LNCaP clone FGC (cell line): ENCODE results near the gene ZAR1L.

Experiments
- DNase-seq: peaks from one replicate; pipeline ENCODE4 v3.0.0-alpha.2; 2011; ENCODE audit warnings: low read depth
- H3K4me3 ChIP-seq: 2 replicates; pipeline ENCODE4 v1.5.1; 2011; ENCODE audit warnings: mild to moderate bottlenecking, low read depth, low read length, control low read depth
- CTCF ChIP-seq: IDR thresholded peaks from 2 replicates; pipeline ENCODE4 v1.5.1; 2012; ENCODE audit warnings: mild to moderate bottlenecking; ENCODE audit not compliant: control insufficient read depth, insufficient read depth; ENCODE audit errors: extremely low read depth

Gene ZAR1L

GRCh38 chr13:32311188-32311897, 3.8 kb downstream of the ZAR1L start:
- no peak for DNase-seq
- no peak overlapping the region for H3K4me3 ChIP-seq
- TF ChIP-seq CTCF, result no peak

- H3K4me3 ChIP-seq, result no peak overlapping the region
- TF ChIP-seq CTCF, result peak; percentile 46
- DNase-seq, result no peak
Measured at GRCh38 chr13:32310134-32310706, 4.9 kb downstream of the ZAR1L start.

- no peak for TF ChIP-seq CTCF
- no peak for DNase-seq
- no peak overlapping the region for H3K4me3 ChIP-seq
Measured at GRCh38 chr13:32309312-32310133, 5.6 kb downstream of the ZAR1L start.

- H3K4me3 ChIP-seq, result no peak overlapping the region
- DNase-seq, result no peak
- no peak for TF ChIP-seq CTCF
Measured at GRCh38 chr13:32305646-32306045, 9.5 kb downstream of the ZAR1L start.

GRCh38 chr13:32302461-32302860, 12.7 kb downstream of the ZAR1L start:
- no peak for TF ChIP-seq CTCF
- DNase-seq, result no peak
- H3K4me3 ChIP-seq, result no peak overlapping the region

GRCh38 chr13:32300920-32301319, 14.2 kb downstream of the ZAR1L start:
- no peak overlapping the region for H3K4me3 ChIP-seq
- TF ChIP-seq CTCF, result no peak
- DNase-seq, result no peak
